ENCODE data around the gene IGFBP4.

IGFBP4 gene

GRCh38 chr17:40457369-40457768 is 14.1 kb downstream of the IGFBP4 start:
- DNase-seq = no peak

- DNase-seq = peak; percentile 55
These were observed 14.9 kb downstream of the IGFBP4 start for GRCh38 chr17:40457964-40458791.

- DNase-seq = no peak
These were observed 15.7 kb downstream of the IGFBP4 start for GRCh38 chr17:40458851-40459482.

GRCh38 chr17:40459636-40460603 is 16.7 kb downstream of the IGFBP4 start:
- no peak for DNase-seq

- peak; percentile 51 for DNase-seq
These were observed 17.3 kb downstream of the IGFBP4 start for GRCh38 chr17:40460604-40460967.

- DNase-seq = peak; percentile 42
These were observed 17.9 kb downstream of the IGFBP4 start for GRCh38 chr17:40460968-40461731.

GRCh38 chr17:40461732-40462342 is 18.6 kb downstream of the IGFBP4 start:
- DNase-seq = no peak

- no peak for DNase-seq
These were observed 19.3 kb downstream of the IGFBP4 start for GRCh38 chr17:40462343-40463121.

GRCh38 chr17:40463122-40463550 is 19.9 kb downstream of the IGFBP4 start:
- DNase-seq = no peak

GRCh38 chr17:40464392-40464855 is 21.2 kb downstream of the IGFBP4 start:
- DNase-seq = no peak

- no peak for DNase-seq
These were observed 23.2 kb downstream of the IGFBP4 start for GRCh38 chr17:40466298-40466971.

GRCh38 chr17:40467281-40467867 is 24.1 kb downstream of the IGFBP4 start:
- DNase-seq = no peak

- no peak for DNase-seq
These were observed 25.3 kb downstream of the IGFBP4 start for GRCh38 chr17:40468560-40468959.

GRCh38 chr17:40469805-40470675 is 26.8 kb downstream of the IGFBP4 start:
- no peak for DNase-seq

GRCh38 chr17:40470932-40471828 is 27.9 kb downstream of the IGFBP4 start:
- no peak for DNase-seq

- no peak for DNase-seq
These were observed 28.8 kb downstream of the IGFBP4 start for GRCh38 chr17:40471846-40472732.
